MM.1S (cell line): ENCODE measurements around the gene DYDC1.

ENCODE experiments used
- DNase-seq: peaks from one replicate; pipeline ENCODE4 v3.0.0-alpha.2; 2015
- H2AFZ ChIP-seq: fragments of 300-600 bp; sonication (generic); 2 replicates; pipeline ENCODE4 v1.6.0; 2016; ENCODE audit warnings: antibody characterized with exemption, low read length
- H3F3A ChIP-seq: fragments of 300-600 bp; sonication (generic); 2 replicates; pipeline ENCODE4 v1.6.1; 2016; ENCODE audit warnings: mild to moderate bottlenecking, antibody characterized with exemption, low read length, moderate library complexity, mixed read lengths; ENCODE audit not compliant: insufficient read depth
- H3K27ac ChIP-seq: fragments of 300-600 bp; sonication (generic); 2 replicates; pipeline ENCODE4 v1.5.1; 2016; ENCODE audit warnings: mild to moderate bottlenecking, low read length
- H3K27me3 ChIP-seq: fragments of 300-600 bp; sonication (generic); replicated peaks from 2 replicates; pipeline ENCODE4 v1.6.0; 2016; ENCODE audit warnings: low read length; ENCODE audit not compliant: insufficient read depth
- H3K36me3 ChIP-seq: fragments of 300-600 bp; sonication (generic); replicated peaks from 2 replicates; pipeline ENCODE4 v1.6.1; 2016; ENCODE audit warnings: mild to moderate bottlenecking, low read length, mixed read lengths; ENCODE audit not compliant: insufficient read depth
- H3K4me1 ChIP-seq: fragments of 300-600 bp; sonication (generic); 2 replicates; pipeline ENCODE4 v1.6.1; 2016; ENCODE audit warnings: low read length, mixed read lengths
- H3K4me2 ChIP-seq: fragments of 300-600 bp; sonication (generic); 2 replicates; pipeline ENCODE4 v1.6.0; 2016; ENCODE audit warnings: low read depth, low read length
- H3K4me3 ChIP-seq: fragments of 300-600 bp; sonication (generic); 2 replicates; pipeline ENCODE4 v1.5.1; 2016; ENCODE audit warnings: low read length, mixed read lengths
- H3K79me2 ChIP-seq: fragments of 300-600 bp; sonication (generic); 2 replicates; pipeline ENCODE4 v1.6.1; 2016; ENCODE audit warnings: mixed run types, low read length, mixed read lengths
- H3K9ac ChIP-seq: fragments of 300-600 bp; sonication (generic); 2 replicates; pipeline ENCODE4 v1.6.1; 2016; ENCODE audit warnings: low read length, mixed read lengths
- H3K9me2 ChIP-seq: fragments of 300-600 bp; sonication (generic); replicated peaks from 2 replicates; pipeline ENCODE4 v1.6.1; 2016; ENCODE audit warnings: mild to moderate bottlenecking, low read length, mixed read lengths; ENCODE audit not compliant: insufficient read depth
- H3K9me3 ChIP-seq: fragments of 300-600 bp; sonication (generic); replicated peaks from 2 replicates; pipeline ENCODE4 v1.6.1; 2016; ENCODE audit warnings: mild to moderate bottlenecking, low read length, mixed read lengths; ENCODE audit not compliant: insufficient read depth
- H4K20me1 ChIP-seq: fragments of 300-600 bp; sonication (generic); 2 replicates; pipeline ENCODE4 v1.6.1; 2016; ENCODE audit warnings: mild to moderate bottlenecking, low read length, moderate library complexity, mixed read lengths; ENCODE audit not compliant: insufficient read depth
- CTCF ChIP-seq: fragments of 300-600 bp; sonication (generic); IDR thresholded peaks from 2 replicates; pipeline ENCODE4 v1.5.1; 2016; ENCODE audit warnings: antibody characterized with exemption, low read length, mixed read lengths
- EZH2 ChIP-seq: fragments of 300-600 bp; sonication (generic); optimal IDR thresholded peaks from 2 replicates; pipeline ENCODE3; 2017; ENCODE audit warnings: low read depth, mild to moderate bottlenecking, antibody characterized with exemption, low read length, mixed read lengths
- EZH2phosphoT487 ChIP-seq: fragments of 300-600 bp; sonication (generic); IDR thresholded peaks from 2 replicates; pipeline ENCODE4 v1.6.1; 2018; ENCODE audit warnings: antibody characterized with exemption, low read length

Gene DYDC1

GRCh38 chr10:80333983-80334382 is 22.6 kb downstream of the DYDC1 start:
- no peak overlapping the region for H3K4me3 ChIP-seq
- H3K79me2 ChIP-seq, result no peaks in the 10 kb centered on the region
- no peak overlapping the region for H2AFZ ChIP-seq
- H4K20me1 ChIP-seq, result no peaks in the 10 kb centered on the region
- TF ChIP-seq CTCF, result no peak
- TF ChIP-seq EZH2phosphoT487, result no peak
- TF ChIP-seq EZH2, result no peak
- H3K27ac ChIP-seq, result no peak overlapping the region
- H3F3A ChIP-seq, result no peaks in the 10 kb centered on the region
- no peak overlapping the region for H3K4me2 ChIP-seq
- no peaks in the 10 kb centered on the region for H3K4me1 ChIP-seq
- H3K9me2 ChIP-seq, result no peaks in the 10 kb centered on the region
- H3K9ac ChIP-seq, result no peak overlapping the region
- no peaks in the 10 kb centered on the region for H3K9me3 ChIP-seq
- H3K36me3 ChIP-seq, result no peaks in the 10 kb centered on the region
- no peaks in the 10 kb centered on the region for H3K27me3 ChIP-seq
- no peak for DNase-seq

GRCh38 chr10:80324891-80325364 is 31.6 kb downstream of the DYDC1 start:
- TF ChIP-seq EZH2phosphoT487 (no peak), EZH2 (no peak), CTCF (no peak)
- Histone ChIP-seq H2AFZ (no peak overlapping the region), H3K27ac (no peak overlapping the region)

GRCh38 chr10:80324086-80324485 is 32.5 kb downstream of the DYDC1 start:
- H3K27me3 ChIP-seq, result no peaks in the 10 kb centered on the region
- no peak for TF ChIP-seq EZH2
- no peak for TF ChIP-seq CTCF
- TF ChIP-seq EZH2phosphoT487, result no peak
- no peaks in the 10 kb centered on the region for H4K20me1 ChIP-seq
- H3K9ac ChIP-seq, result no peak overlapping the region
- H2AFZ ChIP-seq, result no peak overlapping the region
- no peaks in the 10 kb centered on the region for H3K4me1 ChIP-seq
- H3K9me2 ChIP-seq, result no peaks in the 10 kb centered on the region
- H3K36me3 ChIP-seq, result no peaks in the 10 kb centered on the region
- H3K27ac ChIP-seq, result no peak overlapping the region
- H3K4me2 ChIP-seq, result no peak overlapping the region
- H3F3A ChIP-seq, result no peaks in the 10 kb centered on the region
- no peak for DNase-seq
- H3K9me3 ChIP-seq, result no peaks in the 10 kb centered on the region
- H3K4me3 ChIP-seq, result no peak overlapping the region
- no peaks in the 10 kb centered on the region for H3K79me2 ChIP-seq

More at GRCh38 chr10:80324891-80325364, 31.6 kb downstream of the DYDC1 start:
- H3K9me2 ChIP-seq, result no peaks in the 10 kb centered on the region
- H3K9ac ChIP-seq, result no peak overlapping the region
- no peaks in the 10 kb centered on the region for H4K20me1 ChIP-seq
- H3K79me2 ChIP-seq, result no peaks in the 10 kb centered on the region
- no peaks in the 10 kb centered on the region for H3K27me3 ChIP-seq
- no peaks in the 10 kb centered on the region for H3K36me3 ChIP-seq
- no peak overlapping the region for H3K4me3 ChIP-seq
- H3K4me2 ChIP-seq, result no peak overlapping the region
- no peaks in the 10 kb centered on the region for H3F3A ChIP-seq
- H3K4me1 ChIP-seq, result no peaks in the 10 kb centered on the region
- no peaks in the 10 kb centered on the region for H3K9me3 ChIP-seq
- no peak for DNase-seq

- H3K79me2 ChIP-seq, result no peaks in the 10 kb centered on the region
- DNase-seq, result no peak
- TF ChIP-seq EZH2, result no peak
- no peak for TF ChIP-seq CTCF
- TF ChIP-seq EZH2phosphoT487, result no peak
- no peak overlapping the region for H2AFZ ChIP-seq
- H3K4me3 ChIP-seq, result no peak overlapping the region
- no peaks in the 10 kb centered on the region for H3K4me1 ChIP-seq
- H3K27ac ChIP-seq, result no peak overlapping the region
- no peak overlapping the region for H3K4me2 ChIP-seq
- no peaks in the 10 kb centered on the region for H3K36me3 ChIP-seq
- no peaks in the 10 kb centered on the region for H3K27me3 ChIP-seq
- no peaks in the 10 kb centered on the region for H3K9me3 ChIP-seq
- H4K20me1 ChIP-seq, result no peaks in the 10 kb centered on the region
- H3K9ac ChIP-seq, result no peak overlapping the region
- H3K9me2 ChIP-seq, result no peaks in the 10 kb centered on the region
- H3F3A ChIP-seq, result no peaks in the 10 kb centered on the region
Measured at GRCh38 chr10:80323311-80323710, 33.2 kb downstream of the DYDC1 start.
